HG02610 (cell line): ENCODE data around the gene ATL2.

Source experiments
- ATAC-seq: cut with Tn5 transposase; IDR thresholded peaks from one replicate; pipeline ENCODE4 v1.9.1; 2021; ENCODE audit warnings: mild to moderate bottlenecking, moderate library complexity; ENCODE audit not compliant: unreplicated experiment

The ATL2 gene

GRCh38 chr2:38255211-38255610, 121.9 kb downstream of the ATL2 start:
- no peak for ATAC-seq

GRCh38 chr2:38254796-38255195, 122.3 kb downstream of the ATL2 start:
- no peak for ATAC-seq

- no peak for ATAC-seq
Measured at GRCh38 chr2:38251940-38252339, 125.1 kb downstream of the ATL2 start.

GRCh38 chr2:38248707-38249106, 128.4 kb downstream of the ATL2 start:
- no peak for ATAC-seq

- no peak for ATAC-seq
Measured at GRCh38 chr2:38248255-38248654, 128.8 kb downstream of the ATL2 start.

- no peak for ATAC-seq
Measured at GRCh38 chr2:38246105-38246504, 131.0 kb downstream of the ATL2 start.

- ATAC-seq = no peak
Measured at GRCh38 chr2:38245114-38245641, 131.9 kb downstream of the ATL2 start.

GRCh38 chr2:38244301-38244700, 132.8 kb downstream of the ATL2 start:
- ATAC-seq = no peak
